Left ventricle myocardium inferior (tissue), 1 donor: ENCODE measurements around the gene PTH1R. TPM values are rescaled to one million over a fixed set of nuclear protein-coding genes. Genes with fewer than 3 reads are reported as not detected.

Experiments used
- DNase-seq: peaks from one replicate; pipeline ENCODE4 v3.0.0-alpha.2; 2020
- H3K27ac ChIP-seq: fragments of 200-600 bp; replicated peaks from 2 replicates; pipeline ENCODE4 v1.8.0; 2021
- H3K27me3 ChIP-seq: fragments of 200-600 bp; 2 replicates; pipeline ENCODE4 v1.8.0; 2021; ENCODE audit warnings: low read depth
- H3K36me3 ChIP-seq: fragments of 200-600 bp; 2 replicates; pipeline ENCODE4 v1.8.0; 2021
- H3K4me1 ChIP-seq: fragments of 200-600 bp; 2 replicates; pipeline ENCODE4 v1.8.0; 2021
- H3K4me3 ChIP-seq: fragments of 200-600 bp; 2 replicates; pipeline ENCODE4 v1.8.0; 2021; ENCODE audit warnings: mild to moderate bottlenecking, moderate library complexity
- H3K9me3 ChIP-seq: fragments of 200-600 bp; replicated peaks from 2 replicates; pipeline ENCODE4 v1.8.0; 2021
- intact Hi-C: fragments of 100-400 bp; cut with micrococcal nuclease; formaldehyde crosslinking; loops from one replicate; pipeline ENCODE4 v1.11.0; 2022
- total RNA-seq: library from RNA; stranded (reverse); fragmentation: NEBNext Ultra II Directional; extraction: Animal tissue kit (Norgen Biotek cat#: 25700); gene quantifications from one replicate; pipeline ENCODE4 v1.2.1, GENCODE V29; 2021
- TF ChIP-seq, protein P1 (sequence below): fragments of 200-600 bp; IDR thresholded peaks from 2 replicates; pipeline ENCODE4 v1.8.0; 2021; ENCODE audit warnings: antibody characterized with exemption, mild to moderate bottlenecking, borderline replicate concordance
- donor health status: DM: no; HTN: yes; CAD: no; lungs with severe emphysema.

PTH1R gene
- total RNA-seq, 1 donor from 2014 or later, result 6.4 TPM

DNA sequence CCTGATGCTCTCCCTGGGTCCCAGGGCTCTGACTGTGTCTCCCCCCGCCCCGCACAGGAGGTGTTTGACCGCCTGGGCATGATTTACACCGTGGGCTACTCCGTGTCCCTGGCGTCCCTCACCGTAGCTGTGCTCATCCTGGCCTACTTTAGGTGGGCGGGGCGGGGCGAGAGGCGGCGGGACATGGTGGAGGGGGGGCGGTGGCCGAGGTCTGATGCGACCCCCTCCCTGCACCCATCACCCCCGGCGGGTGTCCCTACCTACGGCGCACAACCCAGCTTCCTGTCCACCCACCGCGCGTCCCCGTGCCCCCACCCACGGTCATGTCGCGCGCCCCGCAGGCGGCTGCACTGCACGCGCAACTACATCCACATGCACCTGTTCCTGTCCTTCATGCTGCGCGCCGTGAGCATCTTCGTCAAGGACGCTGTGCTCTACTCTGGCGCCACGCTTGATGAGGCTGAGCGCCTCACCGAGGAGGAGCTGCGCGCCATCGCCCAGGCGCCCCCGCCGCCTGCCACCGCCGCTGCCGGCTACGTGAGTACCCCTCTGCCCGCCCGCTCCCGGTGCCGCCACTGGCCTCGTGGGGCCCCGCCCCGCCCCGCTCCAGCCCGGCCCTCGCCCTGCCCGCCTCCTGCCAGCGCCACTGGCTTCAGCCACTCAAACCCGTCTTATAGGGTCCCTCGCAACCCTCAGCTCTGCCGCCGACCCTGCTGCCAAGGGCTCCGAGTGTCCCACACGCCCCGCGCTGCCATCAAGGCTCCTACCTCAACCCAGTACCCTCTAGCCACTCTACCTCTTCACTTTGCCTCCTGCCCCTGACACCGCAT, 21.0 kb downstream of the PTH1R start:
- Histone ChIP-seq H3K36me3 (no peaks in the 10 kb centered on the region), H3K9me3 (no peaks in the 10 kb centered on the region), H3K4me3 (peak overlapping the region; percentile 29), H3K27ac (no peak overlapping the region), H3K4me1 (peaks cover 38% of the 10 kb centered on the region), H3K27me3 (peaks cover 24% of the 10 kb centered on the region)
- DNase-seq, result peak; percentile 15
- intact Hi-C loops, result loop anchor here (5.0 kb wide), 1 partner anchor 36 kb away; the partner anchor contains the start of gene MYL3
- TF ChIP-seq, protein P1, sequence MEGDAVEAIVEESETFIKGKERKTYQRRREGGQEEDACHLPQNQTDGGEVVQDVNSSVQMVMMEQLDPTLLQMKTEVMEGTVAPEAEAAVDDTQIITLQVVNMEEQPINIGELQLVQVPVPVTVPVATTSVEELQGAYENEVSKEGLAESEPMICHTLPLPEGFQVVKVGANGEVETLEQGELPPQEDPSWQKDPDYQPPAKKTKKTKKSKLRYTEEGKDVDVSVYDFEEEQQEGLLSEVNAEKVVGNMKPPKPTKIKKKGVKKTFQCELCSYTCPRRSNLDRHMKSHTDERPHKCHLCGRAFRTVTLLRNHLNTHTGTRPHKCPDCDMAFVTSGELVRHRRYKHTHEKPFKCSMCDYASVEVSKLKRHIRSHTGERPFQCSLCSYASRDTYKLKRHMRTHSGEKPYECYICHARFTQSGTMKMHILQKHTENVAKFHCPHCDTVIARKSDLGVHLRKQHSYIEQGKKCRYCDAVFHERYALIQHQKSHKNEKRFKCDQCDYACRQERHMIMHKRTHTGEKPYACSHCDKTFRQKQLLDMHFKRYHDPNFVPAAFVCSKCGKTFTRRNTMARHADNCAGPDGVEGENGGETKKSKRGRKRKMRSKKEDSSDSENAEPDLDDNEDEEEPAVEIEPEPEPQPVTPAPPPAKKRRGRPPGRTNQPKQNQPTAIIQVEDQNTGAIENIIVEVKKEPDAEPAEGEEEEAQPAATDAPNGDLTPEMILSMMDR, result no peak

DNA sequence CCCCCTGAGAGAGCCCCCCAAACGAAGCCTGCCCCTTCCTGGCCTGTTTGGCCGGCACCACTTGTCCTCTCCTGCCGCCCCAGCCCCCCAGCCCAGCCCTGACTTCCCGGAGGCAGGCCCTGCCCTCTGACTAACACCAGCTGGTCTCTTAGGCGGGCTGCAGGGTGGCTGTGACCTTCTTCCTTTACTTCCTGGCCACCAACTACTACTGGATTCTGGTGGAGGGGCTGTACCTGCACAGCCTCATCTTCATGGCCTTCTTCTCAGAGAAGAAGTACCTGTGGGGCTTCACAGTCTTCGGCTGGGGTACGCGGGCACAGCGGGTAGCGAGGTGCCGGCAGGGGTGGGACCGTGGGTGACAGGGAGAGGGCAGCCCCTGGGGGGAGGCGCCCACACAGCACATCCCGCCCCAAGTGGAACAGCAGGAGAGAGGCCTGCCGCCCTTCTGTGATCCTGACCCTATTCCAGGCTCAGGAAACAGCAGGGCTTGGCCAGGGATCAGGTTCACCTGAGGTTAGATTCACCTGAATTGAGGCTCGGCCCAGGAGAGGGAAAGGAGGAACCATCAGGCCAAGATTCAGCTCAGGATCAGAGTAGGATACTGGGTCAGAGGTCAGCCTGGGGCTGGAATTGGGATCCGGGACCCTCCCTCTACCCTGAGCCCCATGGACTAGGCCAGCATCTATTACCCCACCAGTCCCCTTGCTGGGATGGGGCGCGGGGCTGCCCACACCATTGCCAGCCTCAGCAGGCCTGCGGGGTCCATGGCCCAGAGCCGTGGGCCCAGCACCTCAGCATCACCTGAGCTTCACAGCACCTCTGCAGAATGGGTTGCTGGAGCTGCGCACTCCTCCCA, 21.9 kb downstream of the PTH1R start:
- TF ChIP-seq, protein P1, result no peak
- peak; percentile 16 for DNase-seq
- H3K4me1 ChIP-seq, result peaks cover 31% of the 10 kb centered on the region
- H3K27ac ChIP-seq, result no peak overlapping the region
- intact Hi-C loops, result loop anchor here (5.0 kb wide), 1 partner anchor 37 kb away; the partner anchor contains the start of gene MYL3
- no peaks in the 10 kb centered on the region for H3K36me3 ChIP-seq
- no peaks in the 10 kb centered on the region for H3K9me3 ChIP-seq
- peak overlapping the region; percentile 29 for H3K4me3 ChIP-seq
- H3K27me3 ChIP-seq, result peaks cover 19% of the 10 kb centered on the region

DNA sequence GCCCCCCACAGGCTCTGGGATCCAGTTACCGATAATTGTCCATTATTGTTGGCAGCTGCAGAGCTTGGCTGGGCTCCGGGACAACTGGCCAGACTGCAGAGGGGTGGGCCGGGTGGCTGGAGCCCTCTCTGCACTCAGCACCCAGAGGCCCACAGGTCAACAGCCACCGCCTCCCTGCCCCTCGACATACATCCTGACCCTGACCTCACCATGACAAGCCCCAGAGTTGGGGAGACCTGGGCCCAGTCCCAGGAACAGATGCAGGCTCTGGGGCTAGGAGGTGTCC, 22.4 kb downstream of the PTH1R start:
- TF ChIP-seq, protein P1, result no peak
- intact Hi-C loops, result no loop called here
- peak; percentile 29 for DNase-seq
- no peak overlapping the region for H3K4me3 ChIP-seq
- no peaks in the 10 kb centered on the region for H3K9me3 ChIP-seq
- peaks cover 31% of the 10 kb centered on the region for H3K4me1 ChIP-seq
- H3K27ac ChIP-seq, result no peak overlapping the region
- H3K27me3 ChIP-seq, result peaks cover 19% of the 10 kb centered on the region
- no peaks in the 10 kb centered on the region for H3K36me3 ChIP-seq

DNA sequence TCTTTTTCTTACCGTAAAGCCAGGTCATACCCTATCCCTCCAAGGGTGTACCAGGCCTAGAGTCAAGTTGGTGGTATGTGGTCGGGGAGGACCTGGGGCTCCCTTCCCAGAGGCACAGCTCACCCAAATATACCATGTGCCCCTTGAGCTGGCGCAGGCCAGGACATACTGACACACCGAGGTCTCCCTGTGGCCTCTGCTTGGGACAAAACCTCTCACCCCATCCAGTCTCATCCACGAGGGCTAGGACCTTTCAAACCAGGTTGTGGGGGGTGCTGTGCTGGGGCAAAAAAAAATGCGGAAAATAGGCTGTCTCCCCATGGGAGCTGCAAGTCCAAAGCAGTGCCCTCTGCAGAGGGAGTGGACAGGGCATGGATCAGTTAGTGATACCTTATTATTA, 22.8 kb downstream of the PTH1R start:
- Histone ChIP-seq H3K27me3 (peaks cover 19% of the 10 kb centered on the region), H3K4me3 (no peak overlapping the region), H3K36me3 (no peaks in the 10 kb centered on the region), H3K9me3 (no peaks in the 10 kb centered on the region), H3K4me1 (peaks cover 27% of the 10 kb centered on the region), H3K27ac (no peak overlapping the region)
- TF ChIP-seq, protein P1, result no peak
- peak; percentile 3 for DNase-seq
- intact Hi-C loops, result no loop called here

DNA sequence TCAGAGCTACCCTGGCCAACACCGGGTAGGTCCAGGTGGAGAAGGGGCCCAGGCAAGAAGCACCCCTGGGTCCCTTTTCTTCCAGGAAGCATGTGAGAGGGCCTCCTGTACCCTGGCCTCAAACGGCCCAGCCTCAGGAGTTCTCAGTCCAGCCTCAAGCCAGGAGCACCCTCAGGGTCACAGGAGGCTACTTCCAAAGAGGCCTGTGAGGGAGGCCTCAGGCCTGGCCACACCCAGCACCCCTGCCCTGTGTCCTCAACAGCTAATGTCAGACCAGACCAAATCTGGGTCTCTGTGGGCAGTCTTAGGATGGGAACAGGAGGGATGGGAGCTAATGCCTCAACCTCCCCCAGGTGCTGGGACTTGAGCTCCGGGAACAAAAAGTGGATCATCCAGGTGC, 23.5 kb downstream of the PTH1R start:
- Histone ChIP-seq H3K4me1 (peaks cover 21% of the 10 kb centered on the region), H3K36me3 (no peaks in the 10 kb centered on the region), H3K9me3 (no peaks in the 10 kb centered on the region), H3K27me3 (peaks cover 19% of the 10 kb centered on the region), H3K27ac (no peak overlapping the region), H3K4me3 (no peak overlapping the region)
- TF ChIP-seq, protein P1, result no peak
- intact Hi-C loops, result no loop called here
- DNase-seq, result no peak
